ENCODE data around the gene ITPR2.
"Not testable (repeated sequence)": the region's sequence is repeated elsewhere in the genome, so short reads cannot be mapped to it uniquely, and the experiment has no call there.

Gene ITPR2

DNA sequence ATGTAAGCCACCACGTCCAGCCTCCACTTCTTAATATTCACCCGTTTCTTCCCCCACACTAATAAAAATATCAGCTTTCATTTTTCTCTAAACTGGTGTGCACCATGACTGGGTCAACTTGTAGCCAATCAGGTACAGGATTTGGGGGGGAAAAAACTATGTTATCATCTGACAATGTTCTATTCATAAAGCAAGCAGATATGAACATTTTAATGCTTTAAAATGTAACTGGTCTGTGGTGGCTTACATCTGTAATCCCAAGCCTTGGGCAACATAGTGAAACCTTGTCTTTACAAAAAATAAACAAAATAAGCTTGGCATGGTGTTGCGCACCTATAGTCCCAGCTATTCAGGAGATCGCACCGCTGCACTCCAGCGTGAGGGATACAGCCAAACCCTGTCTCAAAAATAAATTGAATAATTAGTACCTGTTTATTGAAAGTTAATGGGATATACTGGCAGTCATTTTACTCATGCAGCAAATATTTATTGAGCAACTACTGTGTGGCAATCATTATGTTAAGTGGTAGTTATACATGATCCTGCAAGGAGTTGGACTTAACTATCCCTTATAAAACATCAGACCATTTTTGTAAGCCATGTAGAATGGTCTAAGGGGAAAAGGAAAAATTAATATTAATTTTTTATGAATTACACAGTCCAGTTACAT, 15.3 kb upstream of the ITPR2 start:
- DNase-seq (ENCODE audit: low read depth) = peak; percentile 30

DNA sequence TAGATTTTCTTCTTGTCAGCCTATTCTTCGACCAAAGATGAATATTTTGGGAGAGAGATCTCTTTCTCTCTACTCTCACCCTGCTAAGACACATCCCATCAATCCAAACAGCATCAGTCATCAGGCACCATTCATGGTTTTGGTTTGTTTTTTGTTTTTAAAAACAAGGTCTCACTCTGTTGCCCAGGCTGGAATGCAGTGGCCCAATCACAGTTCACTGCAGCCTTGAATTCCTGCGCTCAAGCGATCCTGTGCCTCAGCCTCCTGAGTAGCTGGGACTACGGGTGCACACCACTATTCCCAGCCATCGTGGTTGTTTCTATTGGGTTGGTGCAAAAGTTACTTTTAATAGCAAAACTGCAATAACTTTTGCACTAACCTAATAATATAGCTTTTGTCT, 14.4 kb upstream of the ITPR2 start:
- DNase-seq (ENCODE audit: low read depth) = no peak

DNA sequence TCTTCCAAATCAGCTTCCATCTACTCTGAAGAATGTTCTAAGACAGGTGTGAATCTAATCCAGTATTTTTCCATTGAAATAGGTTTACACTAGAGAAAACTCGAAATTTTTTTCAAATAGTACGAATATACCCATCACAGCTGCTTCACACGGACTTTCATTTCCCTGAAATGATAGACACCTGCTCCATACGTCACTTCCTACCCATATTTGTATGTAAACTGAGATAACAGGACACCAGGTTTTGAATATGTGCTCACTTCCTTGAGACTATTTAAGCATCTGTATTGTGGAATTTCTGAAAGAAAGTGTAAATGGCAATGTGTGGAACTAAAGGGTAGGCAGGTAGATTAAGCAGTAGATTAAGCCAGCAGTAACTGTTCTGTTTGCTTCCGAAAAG, 13.4 kb upstream of the ITPR2 start:
- no peak for DNase-seq (ENCODE audit: low read depth)

DNA sequence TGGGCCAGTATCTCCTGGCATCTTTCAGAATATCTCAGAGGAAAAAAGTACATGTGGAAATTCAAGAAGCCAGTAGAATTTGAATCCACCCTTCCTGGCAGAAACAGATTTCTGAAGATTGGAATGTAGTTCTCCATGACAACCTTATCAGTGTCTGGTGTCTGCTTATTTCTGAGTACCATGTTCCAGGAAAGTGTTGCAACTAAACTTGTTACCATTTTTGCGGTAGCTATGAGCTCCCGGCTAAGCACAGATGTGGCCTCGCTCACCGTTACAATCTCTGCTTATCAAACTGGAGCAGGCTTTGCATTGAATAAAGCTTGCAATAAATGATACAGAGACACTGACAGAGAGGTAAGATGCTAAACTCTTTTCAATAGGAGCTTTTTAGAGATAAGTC, 13.0 kb upstream of the ITPR2 start:
- DNase-seq (ENCODE audit: low read depth) = no peak

DNA sequence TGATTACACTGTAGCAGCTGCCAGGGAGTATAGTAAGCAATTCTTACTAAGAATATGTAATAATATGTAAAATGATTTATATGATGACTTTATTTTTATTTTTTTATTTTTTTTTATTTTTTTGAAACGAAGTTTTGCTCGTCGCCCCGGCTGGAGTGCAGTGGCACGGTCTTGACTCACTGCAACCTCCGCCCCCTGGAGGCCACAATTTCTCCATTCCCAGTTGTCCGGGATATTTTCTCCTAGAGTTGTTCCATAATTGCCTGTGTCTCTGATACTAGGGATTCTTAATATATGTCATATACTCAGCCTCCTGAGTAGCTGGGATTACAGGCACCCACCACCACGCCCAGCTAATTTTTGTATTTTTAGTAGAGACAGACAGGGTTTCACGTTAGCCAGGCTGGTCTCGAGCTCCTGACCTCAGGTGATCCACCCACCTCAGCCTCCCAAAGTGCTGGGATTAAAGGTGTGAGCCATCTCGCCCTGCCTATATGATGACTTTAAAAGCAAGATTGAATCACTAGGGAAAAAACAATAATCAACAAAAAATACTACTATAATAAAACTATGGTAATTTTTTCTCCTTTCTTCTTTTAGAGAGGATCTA, 12.2 kb upstream of the ITPR2 start:
- peak; percentile 67 for DNase-seq (ENCODE audit: low read depth)

DNA sequence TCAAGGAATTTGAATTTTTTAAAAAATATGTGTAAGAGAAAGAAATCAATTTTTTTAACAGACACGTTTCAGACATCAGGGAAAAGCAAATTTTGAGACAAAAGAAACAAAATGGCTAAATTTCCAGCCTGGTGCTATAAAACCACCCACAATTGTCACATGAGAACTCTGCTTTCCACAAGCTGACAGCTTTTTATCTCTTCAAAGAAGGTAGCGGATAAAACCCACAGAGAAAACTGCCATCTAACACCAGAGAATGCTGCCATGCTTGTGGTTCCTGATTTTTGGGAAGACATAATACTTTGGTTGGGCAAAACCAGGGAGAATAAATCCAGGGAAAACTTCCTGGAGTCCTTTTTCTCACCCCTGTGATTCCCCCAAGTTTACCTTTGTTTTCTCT, 10.3 kb upstream of the ITPR2 start:
- no peak for DNase-seq (ENCODE audit: low read depth)

DNA sequence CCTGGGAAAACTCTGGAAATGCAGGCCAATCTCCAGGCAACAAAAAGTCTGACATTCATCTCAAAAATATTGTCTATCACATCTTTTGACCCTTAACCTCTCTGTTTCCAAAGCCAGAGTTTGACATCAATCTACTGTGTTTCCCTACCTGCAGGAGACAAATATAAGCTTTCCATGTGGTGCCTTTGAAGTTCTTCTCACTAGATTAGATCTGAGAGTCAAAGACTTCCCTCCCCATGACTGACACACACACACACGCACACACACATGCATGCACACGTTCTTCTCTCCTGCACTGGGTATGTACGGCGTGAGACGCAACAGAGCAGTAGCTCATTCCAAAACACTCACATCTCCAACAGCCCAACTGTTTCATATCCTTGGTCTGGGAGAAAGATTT, 8.1 kb upstream of the ITPR2 start:
- DNase-seq (ENCODE audit: low read depth) = no peak

DNA sequence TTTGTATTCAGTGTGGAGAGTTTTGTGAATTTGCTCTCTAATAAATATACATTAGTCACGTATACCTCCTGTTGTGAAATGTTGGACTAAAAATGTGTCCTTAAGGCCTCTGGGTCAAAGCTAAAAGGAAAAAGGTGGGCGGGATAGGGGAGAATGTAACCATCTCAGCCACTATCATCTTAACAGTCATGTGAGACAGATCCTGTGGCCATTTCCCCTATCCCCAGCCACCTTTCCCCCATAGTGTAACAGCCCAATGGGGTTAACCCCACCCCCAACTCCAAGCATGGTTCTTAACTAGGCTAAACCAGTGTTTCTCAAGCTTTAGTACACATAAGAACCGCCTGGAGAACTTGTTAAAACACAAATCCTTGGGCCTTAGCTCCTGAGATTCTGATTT, 6.5 kb upstream of the ITPR2 start:
- no peak for DNase-seq (ENCODE audit: low read depth)

DNA sequence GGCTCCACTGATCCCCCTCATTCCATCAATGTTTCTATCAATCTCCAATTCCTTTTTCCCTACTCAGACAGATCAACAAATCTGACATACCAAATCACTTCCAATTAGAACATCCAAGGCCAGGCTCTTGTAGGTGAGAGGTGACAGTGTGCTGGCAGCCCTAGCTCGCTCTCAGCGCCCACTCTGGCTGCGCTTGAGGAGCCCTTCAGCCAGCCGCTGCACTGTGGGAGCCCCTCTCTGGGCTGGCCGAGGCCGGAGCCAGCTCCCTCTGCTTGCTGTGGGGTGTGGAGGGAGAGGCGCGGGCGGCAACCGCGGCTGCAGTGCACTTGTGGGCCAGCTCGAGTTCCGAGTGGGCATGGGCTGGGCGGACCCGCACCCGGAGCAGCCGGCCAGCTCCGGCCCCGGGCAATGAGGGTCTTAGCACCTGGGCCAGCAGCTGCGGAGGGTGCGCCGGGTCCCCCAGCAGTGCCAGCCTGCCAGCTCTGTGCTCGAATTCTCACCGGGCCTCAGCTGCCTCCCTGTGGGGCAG, 6.0 kb upstream of the ITPR2 start:
- DNase-seq (ENCODE audit: low read depth) = no peak

DNA sequence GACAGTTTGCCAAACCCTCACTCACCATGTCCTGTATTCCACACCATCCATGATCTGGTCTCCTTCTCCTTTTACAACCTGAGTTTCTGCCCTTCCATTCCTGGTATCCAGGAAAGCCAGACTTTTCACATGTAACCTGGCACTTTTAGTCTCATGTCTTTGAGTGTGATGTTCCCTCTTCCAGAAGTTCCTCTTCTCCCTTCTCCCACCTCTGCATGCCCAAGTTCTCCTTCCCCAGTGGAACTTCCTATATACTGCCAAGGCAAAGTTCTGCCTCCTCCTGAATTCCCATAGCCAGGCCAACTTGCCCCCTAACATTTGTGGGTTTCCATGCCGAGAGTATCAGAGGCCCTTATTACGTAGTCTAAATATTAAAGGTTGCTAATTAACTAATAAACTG, 3.2 kb upstream of the ITPR2 start:
- DNase-seq (ENCODE audit: low read depth) = no peak

DNA sequence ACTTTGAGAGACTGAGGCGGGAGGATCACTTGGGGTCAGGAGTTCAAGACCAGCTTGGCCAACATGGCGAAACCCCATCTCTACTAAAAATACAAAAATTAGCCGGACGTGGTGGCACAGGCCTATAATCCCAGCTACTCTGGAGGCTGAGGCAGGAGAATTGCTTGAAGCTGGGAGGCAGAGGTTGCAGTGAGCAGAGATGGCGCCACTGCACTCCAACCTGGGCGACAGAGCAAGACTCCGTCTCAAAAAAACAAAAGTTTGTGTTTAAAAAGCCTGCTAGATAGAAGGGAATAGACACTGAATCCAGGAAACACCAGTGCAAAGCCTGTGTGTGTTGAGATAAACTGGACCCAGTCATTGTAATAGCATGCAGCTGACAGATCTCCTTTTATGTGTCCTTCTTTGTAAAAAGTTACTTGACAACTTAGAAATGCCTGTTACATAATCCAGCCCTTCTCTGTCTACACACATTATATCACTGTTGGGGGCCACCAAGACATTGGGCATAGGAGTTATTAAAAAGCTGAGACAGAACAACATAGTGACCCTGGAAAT, 1.6 kb upstream of the ITPR2 start:
- DNase-seq (ENCODE audit: low read depth) = not testable (repeated sequence)

DNA sequence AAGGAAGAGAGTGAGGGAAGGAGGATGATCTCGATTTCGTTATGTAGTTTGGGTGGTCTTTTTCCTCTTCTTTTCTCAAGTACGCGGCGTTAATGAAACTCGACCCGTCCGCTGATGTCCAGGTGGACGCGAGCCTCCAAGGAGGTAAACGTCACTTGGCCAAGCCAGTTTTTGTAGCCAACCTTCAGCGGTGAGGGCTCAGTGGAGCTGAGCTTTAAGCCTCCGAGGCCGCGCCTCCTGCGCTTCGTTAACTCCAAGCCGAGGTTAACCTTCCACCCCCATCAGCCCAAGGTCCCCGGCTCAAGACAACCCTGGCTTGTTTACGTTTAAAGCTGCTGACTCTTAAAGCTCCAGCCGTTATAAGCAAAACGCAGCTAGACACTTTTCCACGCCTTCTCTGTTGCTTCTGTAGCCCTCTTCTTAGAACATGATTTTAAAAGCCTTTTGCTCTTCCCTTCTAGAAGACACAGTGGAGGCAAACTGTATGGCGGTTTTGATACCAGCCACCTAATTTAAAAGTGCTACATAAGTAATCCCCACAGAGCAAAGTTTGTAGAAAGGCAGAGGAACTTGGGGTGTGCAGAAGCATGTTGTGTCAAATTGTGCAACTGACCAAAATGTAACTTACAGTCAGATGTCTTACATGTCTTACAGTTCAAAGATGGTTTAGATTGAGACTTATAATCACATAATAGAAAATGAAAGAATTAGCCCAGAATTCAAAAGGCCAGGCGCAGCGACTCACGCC, 923 bp upstream of the ITPR2 start:
- DNase-seq (ENCODE audit: low read depth) = peak; percentile 58

DNA sequence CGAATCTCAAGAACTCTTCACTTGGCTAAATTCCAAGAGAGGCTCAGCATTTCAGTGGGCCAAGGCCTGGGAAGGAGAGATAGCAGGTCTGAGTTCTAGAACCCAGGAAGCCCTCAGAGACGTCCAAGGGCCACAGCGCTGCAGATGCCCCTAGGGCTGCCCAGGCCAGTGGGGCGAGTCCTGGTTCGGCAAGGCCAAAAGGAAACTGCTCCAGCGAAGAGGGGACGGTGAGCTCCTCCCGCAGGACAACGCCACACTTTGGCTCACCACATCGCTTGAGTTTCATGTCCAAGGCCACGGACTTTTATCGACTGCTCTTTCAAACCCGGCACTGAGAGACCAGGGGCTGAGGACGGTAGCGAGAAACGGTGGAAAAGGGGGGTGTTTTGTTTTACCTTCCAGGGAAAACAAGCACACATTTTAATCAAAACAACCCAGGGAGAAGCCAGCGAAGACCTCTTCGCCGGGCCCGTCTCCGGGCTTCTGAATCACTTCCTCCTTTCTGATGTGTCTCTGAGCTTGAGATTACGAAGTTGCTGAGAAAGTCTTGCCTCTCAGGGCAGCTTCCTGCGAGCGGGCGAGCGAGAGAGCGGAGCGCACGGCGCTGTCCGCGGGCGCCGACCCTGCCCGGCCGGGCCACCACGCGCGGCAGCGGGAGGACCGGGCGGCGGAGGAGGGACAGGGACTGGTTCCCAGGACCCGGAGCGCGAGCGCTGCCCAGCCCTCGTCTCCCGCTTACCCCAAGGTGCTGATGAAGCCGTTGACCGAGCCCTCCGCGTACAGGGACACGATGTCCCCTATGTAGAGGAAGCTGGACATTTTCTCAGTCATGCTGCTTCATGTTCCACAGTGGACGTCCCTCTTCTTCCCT, 808 bp downstream of the ITPR2 start:
- DNase-seq (ENCODE audit: low read depth) = peak; percentile 94

DNA sequence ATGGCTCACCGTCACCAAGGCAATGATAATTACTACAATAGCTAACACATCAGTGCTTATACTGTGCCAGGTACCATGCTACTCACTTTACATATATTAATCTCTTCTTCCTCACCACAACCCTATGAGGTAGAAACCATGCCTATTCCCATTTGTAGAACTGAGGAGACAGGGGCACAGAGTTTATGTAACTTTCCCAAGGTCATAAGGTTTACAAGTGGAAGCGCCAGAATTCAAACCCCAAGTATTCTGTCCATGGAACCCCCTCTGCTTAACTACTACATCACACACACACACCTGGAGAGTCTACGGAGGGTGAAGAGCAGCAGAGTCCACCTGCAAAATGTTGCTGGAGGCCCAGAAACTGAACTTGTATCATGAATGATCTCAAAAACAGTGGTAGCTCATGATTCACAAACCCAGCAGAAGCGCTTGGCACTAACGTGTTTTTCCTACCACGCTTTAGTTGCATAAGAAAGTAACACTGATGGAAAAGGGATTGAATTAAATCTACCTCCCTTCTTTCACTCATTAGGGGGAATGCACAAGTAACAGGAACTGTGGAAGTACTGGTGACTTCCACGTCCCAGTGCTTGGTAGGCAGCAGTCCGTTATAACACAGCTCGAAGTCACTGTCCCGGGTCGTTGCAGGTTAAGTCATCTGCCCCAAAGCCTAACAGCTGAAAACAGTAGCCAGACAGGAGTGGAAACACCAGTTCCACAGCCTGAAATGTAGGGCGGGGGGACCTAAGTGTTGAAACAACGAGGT, 2.0 kb downstream of the ITPR2 start:
- DNase-seq (ENCODE audit: low read depth) = no peak

DNA sequence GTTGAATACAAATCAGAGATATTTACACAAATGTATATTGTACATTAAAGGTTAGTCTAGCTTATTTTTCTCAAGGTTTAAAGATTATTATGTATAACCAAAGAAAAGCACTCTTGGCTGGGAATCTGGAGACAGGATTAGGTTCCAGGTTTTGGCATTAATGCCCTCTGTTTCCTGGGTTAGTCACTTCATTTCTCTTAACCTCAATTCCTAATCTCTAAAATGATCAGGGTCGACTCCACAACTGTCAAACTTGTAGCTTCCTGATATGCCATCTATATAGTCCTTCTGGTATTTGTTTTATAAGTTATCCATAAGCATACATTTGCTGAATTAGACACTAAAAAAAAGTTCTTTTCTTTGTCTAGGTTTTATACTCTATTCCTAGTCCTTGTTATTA, 2.6 kb downstream of the ITPR2 start:
- DNase-seq (ENCODE audit: low read depth) = peak; percentile 20

DNA sequence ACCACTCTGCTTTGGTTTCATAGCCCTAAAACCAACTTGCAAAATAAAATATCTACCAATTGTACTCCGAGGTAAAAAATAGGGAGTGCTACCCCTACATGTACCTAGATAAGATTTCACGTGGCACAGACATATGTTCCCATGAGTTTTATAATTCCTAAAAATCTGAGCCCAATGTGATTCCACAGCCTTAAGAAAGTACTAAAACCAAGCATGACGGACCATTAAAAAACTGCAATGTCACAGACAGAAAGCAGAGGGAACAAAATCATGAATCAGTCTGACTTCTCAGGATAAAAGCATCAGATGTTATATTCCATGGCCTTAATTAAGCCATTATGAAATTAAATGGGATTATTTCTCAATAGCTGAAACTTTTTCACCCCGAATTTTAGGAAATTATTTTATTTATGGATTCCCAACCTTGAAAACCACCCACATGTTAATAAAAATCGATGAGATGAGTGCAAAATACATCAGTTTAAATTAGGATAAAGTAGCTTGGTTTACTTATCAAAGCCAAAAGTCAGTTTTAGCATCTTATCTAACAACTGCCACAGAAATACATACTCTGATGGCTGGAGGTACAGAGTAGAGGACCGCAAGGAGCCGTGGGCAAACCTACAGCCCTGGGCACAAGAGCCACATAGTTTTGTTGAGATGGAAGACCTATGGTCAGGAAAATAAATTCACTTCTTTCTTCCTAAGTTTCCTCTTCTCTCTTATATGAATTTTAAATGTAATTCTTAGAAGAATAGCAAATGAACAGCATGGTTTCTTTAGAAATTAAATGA, 4.5 kb downstream of the ITPR2 start:
- no peak for DNase-seq (ENCODE audit: low read depth)

DNA sequence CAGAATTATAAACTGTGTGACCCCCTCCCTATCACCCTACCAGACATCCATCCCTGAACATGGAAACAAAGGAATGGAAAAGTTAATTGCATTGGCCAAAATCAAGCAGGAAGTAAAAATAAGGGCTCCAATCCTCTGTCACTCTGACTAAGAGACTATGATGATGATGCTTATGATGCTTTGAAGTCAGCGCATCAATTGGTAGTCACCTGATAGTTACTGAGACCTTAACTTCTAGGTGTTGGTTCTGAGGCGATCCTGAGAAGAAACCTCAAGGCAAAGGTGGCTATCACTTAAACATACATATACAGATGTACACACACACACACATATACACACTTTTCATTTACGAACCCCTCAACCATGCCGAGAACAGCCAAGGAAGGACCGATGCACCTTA, 6.6 kb downstream of the ITPR2 start:
- DNase-seq (ENCODE audit: low read depth) = no peak

DNA sequence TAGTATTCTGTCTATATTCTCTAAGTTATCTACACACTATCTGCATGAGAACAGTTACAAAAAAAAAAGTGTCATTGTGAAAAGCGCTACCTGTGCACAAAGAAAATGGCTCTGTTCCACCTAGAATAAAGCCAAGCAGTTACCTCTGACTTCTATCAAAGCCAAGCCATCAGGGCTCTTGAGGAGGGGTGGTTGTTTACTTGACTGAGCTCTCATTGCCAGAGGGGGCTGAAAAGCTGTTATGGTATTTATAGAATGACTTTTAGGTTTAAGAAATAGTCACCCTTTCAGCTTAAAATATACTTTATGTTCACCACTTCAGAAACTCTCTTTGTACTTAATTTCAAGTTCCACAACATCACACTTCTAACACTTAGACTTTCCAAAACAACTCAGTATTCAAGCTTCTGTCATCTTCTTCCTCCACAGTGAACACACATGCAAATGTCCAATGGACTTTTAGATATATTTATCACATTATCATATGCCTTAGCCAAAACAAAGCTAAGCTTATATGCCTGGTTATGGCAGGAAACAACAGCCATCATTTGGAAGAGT, 7.5 kb downstream of the ITPR2 start:
- DNase-seq (ENCODE audit: low read depth) = no peak

DNA sequence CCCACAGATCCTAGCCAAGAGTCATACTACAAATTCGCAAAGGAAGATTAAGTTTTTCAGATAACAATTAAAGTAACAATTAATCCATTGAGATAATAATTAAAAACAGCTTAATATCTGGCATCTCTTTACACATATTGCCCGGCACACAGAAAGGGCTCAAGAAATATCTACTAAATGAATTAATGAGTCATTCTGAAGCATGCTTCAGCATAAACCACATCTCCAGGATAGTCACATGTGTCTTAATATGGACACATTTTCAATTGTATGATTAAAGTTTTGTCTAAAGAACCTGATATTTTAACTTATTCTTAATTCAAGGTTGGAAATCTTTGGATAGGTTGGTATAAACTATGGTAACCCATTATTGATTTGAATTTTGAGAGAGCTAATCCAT, 9.6 kb downstream of the ITPR2 start:
- peak; percentile 79 for DNase-seq (ENCODE audit: low read depth)

DNA sequence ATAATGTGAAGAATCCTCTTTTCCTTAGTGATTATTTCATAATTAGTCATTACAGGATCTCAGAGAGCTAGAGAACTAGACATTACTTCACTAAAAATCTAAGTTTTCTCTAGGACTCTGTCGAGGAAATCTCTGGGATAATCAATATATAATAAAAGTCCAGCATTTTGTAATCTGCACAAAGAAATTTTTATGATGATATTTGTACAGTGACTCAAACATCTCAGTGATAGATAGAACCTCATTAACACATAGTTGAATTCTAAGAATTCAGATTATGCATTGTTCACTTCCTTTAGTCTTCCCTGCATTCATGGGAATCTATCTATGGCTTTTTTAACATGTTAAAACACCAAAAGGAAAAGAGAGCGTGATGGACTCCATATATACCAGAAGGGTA, 11.0 kb downstream of the ITPR2 start:
- peak; percentile 47 for DNase-seq (ENCODE audit: low read depth)
